ENCODE data around the gene HTRA3. TPM values are rescaled to one million over a fixed set of nuclear protein-coding genes. Genes with fewer than 3 reads are reported as not detected.

Gene HTRA3
- total and polyA plus RNA-seq, 4 donors = 0.36 to 1.2 (median 1.1) TPM

GRCh38 chr4:8314691-8315255, 45.2 kb downstream of the HTRA3 start:
- H3K36me3 ChIP-seq (ENCODE audit: control insufficient read depth in 4 of 4, insufficient read depth in 3 of 4, low read depth in 1 of 4, low read length in 3 of 4) = no peaks in the 10 kb centered on the region
- peak; percentile 25 for DNase-seq (ENCODE audit: low spot score)
- H3K9me3 ChIP-seq (ENCODE audit: control insufficient read depth in 4 of 4, low read length in 3 of 4) = peaks cover 0 to 7% (median 0%) of the 10 kb centered on the region in 4 donors
- no peaks in the 10 kb centered on the region for H3K27me3 ChIP-seq (ENCODE audit: control insufficient read depth in 4 of 4, insufficient read depth in 4 of 4, low read length in 3 of 4)
- TF ChIP-seq JUND (IDR thresholded peaks at IDR 0.05) = no peak
- no peak for TF ChIP-seq HNF4A (conservative IDR thresholded peaks at IDR 0.05)
- TF ChIP-seq FOXA2 (IDR thresholded peaks at IDR 0.05) = no peak
- TF ChIP-seq, protein P1, sequence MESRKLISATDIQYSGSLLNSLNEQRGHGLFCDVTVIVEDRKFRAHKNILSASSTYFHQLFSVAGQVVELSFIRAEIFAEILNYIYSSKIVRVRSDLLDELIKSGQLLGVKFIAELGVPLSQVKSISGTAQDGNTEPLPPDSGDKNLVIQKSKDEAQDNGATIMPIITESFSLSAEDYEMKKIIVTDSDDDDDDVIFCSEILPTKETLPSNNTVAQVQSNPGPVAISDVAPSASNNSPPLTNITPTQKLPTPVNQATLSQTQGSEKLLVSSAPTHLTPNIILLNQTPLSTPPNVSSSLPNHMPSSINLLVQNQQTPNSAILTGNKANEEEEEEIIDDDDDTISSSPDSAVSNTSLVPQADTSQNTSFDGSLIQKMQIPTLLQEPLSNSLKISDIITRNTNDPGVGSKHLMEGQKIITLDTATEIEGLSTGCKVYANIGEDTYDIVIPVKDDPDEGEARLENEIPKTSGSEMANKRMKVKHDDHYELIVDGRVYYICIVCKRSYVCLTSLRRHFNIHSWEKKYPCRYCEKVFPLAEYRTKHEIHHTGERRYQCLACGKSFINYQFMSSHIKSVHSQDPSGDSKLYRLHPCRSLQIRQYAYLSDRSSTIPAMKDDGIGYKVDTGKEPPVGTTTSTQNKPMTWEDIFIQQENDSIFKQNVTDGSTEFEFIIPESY (IDR thresholded peaks at IDR 0.05) = no peak
- no peak for TF ChIP-seq RXRA (IDR thresholded peaks at IDR 0.05)
- TF ChIP-seq CTCF (IDR thresholded peaks at IDR 0.05; ENCODE audit: low read depth, low read length, missing input control) = no peak
- no peak for TF ChIP-seq EGR1 (IDR thresholded peaks at IDR 0.05; ENCODE audit: low read depth in 2 of 2)
- no peak for TF ChIP-seq MAX (IDR thresholded peaks at IDR 0.05)
- no peak for TF ChIP-seq NR2F2 (IDR thresholded peaks at IDR 0.05)
- no peak for TF ChIP-seq RAD21 (IDR thresholded peaks at IDR 0.05)
- no peak for TF ChIP-seq ATF3 (IDR thresholded peaks at IDR 0.05)
- TF ChIP-seq YY1 (IDR thresholded peaks at IDR 0.05) = no peak
- TF ChIP-seq GABPA (IDR thresholded peaks at IDR 0.05 in 1 of 2, conservative IDR thresholded peaks at IDR 0.05 in 1 of 2) = no peak
- TF ChIP-seq SP1 (IDR thresholded peaks at IDR 0.05) = no peak
- H3K27ac ChIP-seq (ENCODE audit: low read depth in 1 of 2, low read length in 2 of 2) = no peak overlapping the region
- no peak overlapping the region for H3K9ac ChIP-seq (ENCODE audit: low read depth in 1 of 2, low read length in 2 of 2)
- no peak overlapping the region for H3K4me3 ChIP-seq (ENCODE audit: low read depth in 1 of 3, low read length in 3 of 3)
- peaks cover 0 to 4% (median 0%) of the 10 kb centered on the region in 4 donors for H3K4me1 ChIP-seq (ENCODE audit: control insufficient read depth in 4 of 4, insufficient read depth in 4 of 4, low read length in 3 of 4)
- 90% methylated on average over 5 of the region's 5 CpGs for WGBS

- Histone ChIP-seq H3K9ac (ENCODE audit: low read depth in 1 of 2, low read length in 2 of 2) (no peak overlapping the region), H3K27me3 (ENCODE audit: control insufficient read depth in 4 of 4, insufficient read depth in 4 of 4, low read length in 3 of 4) (no peaks in the 10 kb centered on the region), H3K9me3 (ENCODE audit: control insufficient read depth in 4 of 4, low read length in 3 of 4) (peaks cover 0 to 7% (median 0%) of the 10 kb centered on the region in 4 donors), H3K27ac (ENCODE audit: low read depth in 1 of 2, low read length in 2 of 2) (no peak overlapping the region), H3K36me3 (ENCODE audit: control insufficient read depth in 4 of 4, insufficient read depth in 3 of 4, low read depth in 1 of 4, low read length in 3 of 4) (no peaks in the 10 kb centered on the region), H3K4me3 (ENCODE audit: low read depth in 1 of 3, low read length in 3 of 3) (no peak overlapping the region), H3K4me1 (ENCODE audit: control insufficient read depth in 4 of 4, insufficient read depth in 4 of 4, low read length in 3 of 4) (peaks cover 0 to 4% (median 0%) of the 10 kb centered on the region in 4 donors)
- TF ChIP-seq RXRA (IDR thresholded peaks at IDR 0.05) = peak in 1 of 2 donors; percentile 21
- TF ChIP-seq RAD21 (IDR thresholded peaks at IDR 0.05) = no peak
- TF ChIP-seq, protein P1 (IDR thresholded peaks at IDR 0.05) = no peak
- TF ChIP-seq NR2F2 (IDR thresholded peaks at IDR 0.05) = peak; percentile 11
- WGBS = 42% methylated on average over 21 of the region's 21 CpGs
- peak; percentile 34 for DNase-seq (ENCODE audit: low spot score)
These were observed 46.1 kb downstream of the HTRA3 start for GRCh38 chr4:8315435-8316250.

All from liver (tissue), 9 donors.